ENCODE results near the gene C3orf20.

C3orf20 gene

GRCh38 chr3:14706096-14706495 lies 31.2 kb downstream of the C3orf20 start:
- POLR2A ChIA-PET, result no interaction called here

GRCh38 chr3:14716591-14716990 lies 41.6 kb downstream of the C3orf20 start:
- CTCF ChIA-PET, result no interaction called here

More at GRCh38 chr3:14706096-14706495, 31.2 kb downstream of the C3orf20 start:
- DNase-seq (ENCODE audit: extremely low spot score), result no peak
- no peak for TF ChIP-seq SP1 (IDR thresholded peaks at IDR 0.05)
- TF ChIP-seq ZNF384 (IDR thresholded peaks at IDR 0.05), result no peak
- TF ChIP-seq SUZ12 (IDR thresholded peaks at IDR 0.05), result no peak
- no peak for TF ChIP-seq TARDBP (IDR thresholded peaks at IDR 0.05)
- no peak for TF ChIP-seq PKNOX1 (IDR thresholded peaks at IDR 0.05)
- TF ChIP-seq ARNT (IDR thresholded peaks at IDR 0.05), result no peak
- TF ChIP-seq FOXA1 (IDR thresholded peaks at IDR 0.05), result no peak
- TF ChIP-seq FOXM1 (IDR thresholded peaks at IDR 0.05; ENCODE audit: borderline replicate concordance), result no peak
- no peak for TF ChIP-seq BHLHE40 (IDR thresholded peaks at IDR 0.05; ENCODE audit: borderline replicate concordance)
- no peak for TF ChIP-seq L3MBTL2 (conservative IDR thresholded peaks at IDR 0.05)
- TF ChIP-seq NFRKB (IDR thresholded peaks at IDR 0.05), result no peak
- no peak for TF ChIP-seq CTBP1 (IDR thresholded peaks at IDR 0.05; ENCODE audit: borderline replicate concordance)
- CTCF ChIA-PET, result no interaction called here

GRCh38 chr3:14717307-14717706 lies 42.4 kb downstream of the C3orf20 start:
- ChIA-PET POLR2A (no interaction called here), CTCF (no interaction called here)
- no peak for DNase-seq (ENCODE audit: extremely low spot score)
- no peak for TF ChIP-seq FOXA1 (IDR thresholded peaks at IDR 0.05)
- TF ChIP-seq L3MBTL2 (conservative IDR thresholded peaks at IDR 0.05), result no peak
- TF ChIP-seq SP1 (IDR thresholded peaks at IDR 0.05), result no peak
- TF ChIP-seq FOXM1 (IDR thresholded peaks at IDR 0.05; ENCODE audit: borderline replicate concordance), result no peak
- no peak for TF ChIP-seq NFRKB (IDR thresholded peaks at IDR 0.05)
- no peak for TF ChIP-seq BHLHE40 (IDR thresholded peaks at IDR 0.05; ENCODE audit: borderline replicate concordance)
- TF ChIP-seq ZNF384 (IDR thresholded peaks at IDR 0.05), result no peak
- TF ChIP-seq TARDBP (IDR thresholded peaks at IDR 0.05), result no peak
- TF ChIP-seq ARNT (IDR thresholded peaks at IDR 0.05), result no peak
- no peak for TF ChIP-seq HDGF (IDR thresholded peaks at IDR 0.05; ENCODE audit: borderline replicate concordance)
- TF ChIP-seq LEF1 (IDR thresholded peaks at IDR 0.05; ENCODE audit: borderline replicate concordance), result no peak
- no peak for TF ChIP-seq PKNOX1 (IDR thresholded peaks at IDR 0.05)

More at GRCh38 chr3:14716591-14716990, 41.6 kb downstream of the C3orf20 start:
- TF ChIP-seq LEF1 (IDR thresholded peaks at IDR 0.05; ENCODE audit: borderline replicate concordance), result no peak
- TF ChIP-seq HDGF (IDR thresholded peaks at IDR 0.05; ENCODE audit: borderline replicate concordance), result no peak
- TF ChIP-seq ARNT (IDR thresholded peaks at IDR 0.05), result no peak
- TF ChIP-seq L3MBTL2 (conservative IDR thresholded peaks at IDR 0.05), result no peak
- no peak for DNase-seq (ENCODE audit: extremely low spot score)
- POLR2A ChIA-PET, result no interaction called here

GRCh38 chr3:14718539-14718938 lies 43.6 kb downstream of the C3orf20 start:
- POLR2A ChIA-PET, result no interaction called here
- CTCF ChIA-PET, result no interaction called here
- TF ChIP-seq BHLHE40 (IDR thresholded peaks at IDR 0.05; ENCODE audit: borderline replicate concordance) (no peak), HDGF (IDR thresholded peaks at IDR 0.05; ENCODE audit: borderline replicate concordance) (no peak), SUZ12 (IDR thresholded peaks at IDR 0.05) (no peak), L3MBTL2 (conservative IDR thresholded peaks at IDR 0.05) (no peak), FOXA1 (IDR thresholded peaks at IDR 0.05) (no peak)
- DNase-seq (ENCODE audit: extremely low spot score), result no peak

- POLR2A ChIA-PET, result no interaction called here
- no peak for DNase-seq (ENCODE audit: extremely low spot score)
- TF ChIP-seq BHLHE40 (IDR thresholded peaks at IDR 0.05; ENCODE audit: borderline replicate concordance) (no peak), L3MBTL2 (conservative IDR thresholded peaks at IDR 0.05) (no peak), FOXM1 (IDR thresholded peaks at IDR 0.05; ENCODE audit: borderline replicate concordance) (no peak), ARNT (IDR thresholded peaks at IDR 0.05) (no peak), FOXK2 (IDR thresholded peaks at IDR 0.05) (no peak), SP1 (IDR thresholded peaks at IDR 0.05) (no peak), LEF1 (IDR thresholded peaks at IDR 0.05; ENCODE audit: borderline replicate concordance) (no peak), CTBP1 (IDR thresholded peaks at IDR 0.05; ENCODE audit: borderline replicate concordance) (no peak), PKNOX1 (IDR thresholded peaks at IDR 0.05) (no peak), HDGF (IDR thresholded peaks at IDR 0.05; ENCODE audit: borderline replicate concordance) (no peak), ELF4 (IDR thresholded peaks at IDR 0.05) (no peak), ZNF384 (IDR thresholded peaks at IDR 0.05) (no peak), FOXA1 (IDR thresholded peaks at IDR 0.05) (no peak), NFRKB (IDR thresholded peaks at IDR 0.05) (no peak), SUZ12 (IDR thresholded peaks at IDR 0.05) (no peak), TARDBP (IDR thresholded peaks at IDR 0.05) (no peak)
- CTCF ChIA-PET, result no interaction called here
Observed at GRCh38 chr3:14719006-14719405, 44.1 kb downstream of the C3orf20 start.

GRCh38 chr3:14721126-14721864 lies 46.4 kb downstream of the C3orf20 start:
- no peak for TF ChIP-seq PKNOX1 (IDR thresholded peaks at IDR 0.05)
- TF ChIP-seq ZNF384 (IDR thresholded peaks at IDR 0.05), result no peak
- no peak for TF ChIP-seq ELF4 (IDR thresholded peaks at IDR 0.05)
- TF ChIP-seq HDGF (IDR thresholded peaks at IDR 0.05; ENCODE audit: borderline replicate concordance), result no peak
- TF ChIP-seq SUZ12 (IDR thresholded peaks at IDR 0.05), result no peak
- TF ChIP-seq SP1 (IDR thresholded peaks at IDR 0.05), result no peak
- no peak for TF ChIP-seq FOXA1 (IDR thresholded peaks at IDR 0.05)
- TF ChIP-seq BHLHE40 (IDR thresholded peaks at IDR 0.05; ENCODE audit: borderline replicate concordance), result no peak
- no peak for TF ChIP-seq TARDBP (IDR thresholded peaks at IDR 0.05)
- TF ChIP-seq L3MBTL2 (conservative IDR thresholded peaks at IDR 0.05), result no peak
- TF ChIP-seq FOXM1 (IDR thresholded peaks at IDR 0.05; ENCODE audit: borderline replicate concordance), result no peak
- POLR2A ChIA-PET, result no interaction called here
- CTCF ChIA-PET, result no interaction called here
- no peak for DNase-seq (ENCODE audit: extremely low spot score)
